Suprapubic skin (tissue), 4 donors: ENCODE measurements around the gene HACD4. TPM values are rescaled to one million over a fixed set of nuclear protein-coding genes. Genes with fewer than 3 reads are reported as not detected.

Experiments
- DNase-seq, 2 donors: peaks; one replicate each; pipeline ENCODE4 v3.0.0-alpha.2; 2019; ENCODE audit warnings: low spot score in 2 of 2
- H3K27ac ChIP-seq: fragments of 200-600 bp; sonication (generic); one replicate; pipeline ENCODE4 v1.5.1; 2019
- H3K27me3 ChIP-seq: fragments of 200-600 bp; sonication (generic); one replicate; pipeline ENCODE4 v1.5.1; 2019
- H3K36me3 ChIP-seq: fragments of 200-600 bp; sonication (generic); one replicate; pipeline ENCODE4 v1.5.1; 2019
- H3K4me1 ChIP-seq: fragments of 200-600 bp; sonication (generic); one replicate; pipeline ENCODE4 v1.5.1; 2019
- H3K4me3 ChIP-seq: fragments of 200-600 bp; sonication (generic); one replicate; pipeline ENCODE4 v1.5.1; 2019; ENCODE audit warnings: mild to moderate bottlenecking
- H3K9me3 ChIP-seq: fragments of 200-600 bp; sonication (generic); one replicate; pipeline ENCODE4 v1.5.1; 2019
- CTCF ChIP-seq, 2 donors: fragments of 200-600 bp in 1 of 2; fragments of 450-650 bp in 1 of 2; sonication (generic) in 1 of 2; IDR thresholded peaks; one replicate each; pipeline ENCODE4 v1.5.1; 2016 to 2019; ENCODE audit warnings: antibody characterized with exemption in 2 of 2, mild to moderate bottlenecking in 1 of 2, moderate library complexity in 1 of 2
- EP300 ChIP-seq: sonication (generic); formaldehyde crosslinking; IDR thresholded peaks from one replicate; pipeline ENCODE4 v1.6.1; 2017; ENCODE audit warnings: antibody characterized with exemption
- POLR2A ChIP-seq, 2 donors: fragments of 450-650 bp; IDR thresholded peaks; one replicate each; pipeline ENCODE4 v1.6.1; 2017; ENCODE audit warnings: antibody characterized with exemption in 2 of 2, mild to moderate bottlenecking in 2 of 2, moderate library complexity in 2 of 2
- POLR2AphosphoS5 ChIP-seq, 3 donors: sonication (generic); formaldehyde crosslinking; IDR thresholded peaks; one replicate each; pipeline ENCODE4 v1.6.1; 2017; ENCODE audit warnings: antibody characterized with exemption in 3 of 3
- WGBS: methylation state at CpG from one replicate; pipeline ENCODE4 v1.1.5; 2018; 5-methylcytosine and 5-hydroxymethylcytosine counted together
- total RNA-seq, 4 donors: library from RNA; depleted of rRNA; stranded (reverse); fragments of >200 nt; gene quantifications; one replicate each; pipeline ENCODE4 v1.1.0, GENCODE V29; 2016

Gene HACD4
- total RNA-seq, 4 donors from 2014 or later: 1.9 to 4.1 (median 2.9) TPM

- H3K27ac ChIP-seq: no peak overlapping the region
- no peak for DNase-seq
- H3K4me1 ChIP-seq: no peaks in the 10 kb centered on the region
- no peak overlapping the region for H3K4me3 ChIP-seq
- H3K27me3 ChIP-seq: no peaks in the 10 kb centered on the region
- H3K9me3 ChIP-seq: no peaks in the 10 kb centered on the region
- WGBS: 100% methylated on average over 1 of the region's 1 CpG
- H3K36me3 ChIP-seq: peaks cover 9% of the 10 kb centered on the region
- TF ChIP-seq POLR2A (IDR thresholded peaks at IDR 0.05) (no peak), POLR2AphosphoS5 (IDR thresholded peaks at IDR 0.05) (no peak), CTCF (IDR thresholded peaks at IDR 0.05) (no peak)
Observed at GRCh38 chr9:20972684-20973083, 58.8 kb downstream of the HACD4 start.

GRCh38 chr9:20962536-20963225, 68.8 kb downstream of the HACD4 start:
- no peaks in the 10 kb centered on the region for H3K4me1 ChIP-seq
- no peaks in the 10 kb centered on the region for H3K27me3 ChIP-seq
- no peaks in the 10 kb centered on the region for H3K9me3 ChIP-seq
- TF ChIP-seq POLR2A (IDR thresholded peaks at IDR 0.05) (no peak), EP300 (no peak), CTCF (IDR thresholded peaks at IDR 0.05) (no peak), POLR2AphosphoS5 (IDR thresholded peaks at IDR 0.05) (no peak)
- no peak overlapping the region for H3K4me3 ChIP-seq
- H3K27ac ChIP-seq: no peak overlapping the region
- H3K36me3 ChIP-seq: peaks cover 6% of the 10 kb centered on the region
- no peak for DNase-seq
- WGBS: 75% methylated on average over 4 of the region's 4 CpGs

- Histone ChIP-seq H3K4me3 (no peak overlapping the region), H3K36me3 (peaks cover 20% of the 10 kb centered on the region), H3K9me3 (no peaks in the 10 kb centered on the region), H3K27me3 (no peaks in the 10 kb centered on the region), H3K27ac (no peak overlapping the region), H3K4me1 (no peaks in the 10 kb centered on the region)
- no peak for DNase-seq
- no peak for TF ChIP-seq POLR2A (IDR thresholded peaks at IDR 0.05)
- no peak for TF ChIP-seq CTCF (IDR thresholded peaks at IDR 0.05)
- no peak for TF ChIP-seq POLR2AphosphoS5 (IDR thresholded peaks at IDR 0.05)
- WGBS: 90% methylated on average over 2 of the region's 2 CpGs
Observed at GRCh38 chr9:20950707-20951106, 80.7 kb downstream of the HACD4 start.

Other genes with a start within 250 kb of the HACD4 start
- not detected for gene IFNB1, start 46.3 kb upstream of the HACD4 start, total RNA-seq
- gene IFNW1, start 110.2 kb upstream of the HACD4 start, total RNA-seq: not detected
- not detected for gene IFNA21, start 135.0 kb upstream of the HACD4 start, total RNA-seq
- gene IFNA4, start 155.9 kb upstream of the HACD4 start, total RNA-seq: not detected
- not detected for gene IFNA7, start 170.6 kb upstream of the HACD4 start, total RNA-seq
- gene IFNA10, start 175.5 kb upstream of the HACD4 start, total RNA-seq: not detected
- not detected for gene IFNA16, start 185.7 kb upstream of the HACD4 start, total RNA-seq
- not detected for gene IFNA17, start 196.6 kb upstream of the HACD4 start, total RNA-seq
- not detected for gene IFNA14, start 208.4 kb upstream of the HACD4 start, total RNA-seq